IMR-90 (cell line): Measurements from ENCODE around the gene CERS6.

Experiments used
- CTCF ChIP-seq: conservative IDR thresholded peaks from 2 replicates; pipeline ENCODE4 v1.5.1; 2012; ENCODE audit warnings: mild to moderate bottlenecking, low read depth, low read length, improper control_type of control experiment
- MAZ ChIP-seq: IDR thresholded peaks from 2 replicates; pipeline ENCODE4 v1.6.1; 2012; ENCODE audit warnings: low read depth, mild to moderate bottlenecking, low read length, improper control_type of control experiment, moderate library complexity, borderline replicate concordance
- POLR2A ChIP-seq: IDR thresholded peaks from 2 replicates; pipeline ENCODE4 v1.6.1; 2012; ENCODE audit warnings: mild to moderate bottlenecking, low read depth, low read length
- SMC3 ChIP-seq: fragments of 150-350 bp; IDR thresholded peaks from 2 replicates; pipeline ENCODE4 v1.6.1; 2016; ENCODE audit warnings: low read depth, mild to moderate bottlenecking, antibody characterized with exemption, low read length, moderate library complexity
- USF2 ChIP-seq: fragments of 150-350 bp; IDR thresholded peaks from 2 replicates; pipeline ENCODE4 v1.6.1; 2017; ENCODE audit warnings: mild to moderate bottlenecking, antibody characterized with exemption, low read length, low read depth

DNA sequence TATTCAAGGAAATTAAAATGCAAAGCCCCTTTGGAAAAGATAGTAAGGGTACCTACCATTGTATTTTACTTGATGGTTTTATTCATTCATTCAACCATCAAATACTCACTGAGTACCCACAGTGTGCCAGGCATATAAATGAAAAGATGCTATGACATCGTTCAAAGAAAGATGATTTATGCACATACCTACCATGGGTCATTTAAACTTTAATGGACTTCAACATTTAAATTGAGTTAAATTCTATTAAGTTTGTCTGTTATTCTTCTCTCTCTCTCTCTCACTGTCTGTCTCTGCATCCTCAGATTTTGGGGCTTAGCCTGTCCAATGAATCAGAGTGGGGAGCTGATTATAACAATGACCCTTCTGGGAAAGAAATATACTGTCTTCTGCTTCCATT lies 87.9 kb downstream of the CERS6 start:
- TF ChIP-seq MAZ = no peak
- no peak for TF ChIP-seq CTCF
- TF ChIP-seq POLR2A = no peak
- TF ChIP-seq USF2 = no peak
- no peak for TF ChIP-seq SMC3
